A549 (cell line): Measurements from ENCODE around the gene GRM7. TPM values are rescaled to one million over a fixed set of nuclear protein-coding genes. Genes with fewer than 3 reads are reported as not detected.

ENCODE experiments used
- ATAC-seq, 2 experiments: fragments of 200-7000 bp in 1 of 2; fragments of >200 bp in 1 of 2; cut with Nextera tagmentation in 1 of 2; cut with Tn5 transposase in 1 of 2; 3 replicates each; pipeline versions ENCODE4 v1.8.0 to v1.9.1; 2018 to 2020; ENCODE audit warnings: mild to moderate bottlenecking in 1 of 2, moderate library complexity in 1 of 2
- CTCF ChIA-PET: fragments of 300-600 bp; sonication (Branson Sonifier 250); formaldehyde crosslinking; extraction: SDS; loops from one replicate; lab custom pipeline; 2021; ENCODE audit warnings: antibody characterized with exemption, inconsistent platforms; lab: Yijun Ruan, JAX
- POLR2A ChIA-PET: fragments of 350-600 bp; formaldehyde crosslinking; extraction: SDS; loops from one replicate; lab custom pipeline; 2021; ENCODE audit warnings: antibody characterized with exemption, inconsistent platforms; lab: Yijun Ruan, JAX
- DNase-seq, 2 experiments: peaks; one replicate each; pipeline versions ENCODE4 v3.0.0 to v3.0.0-alpha.2; 2011 to 2016; ENCODE audit warnings: low read depth in 1 of 2, low spot score in 1 of 2
- FAIRE-seq: peaks from 2 replicates; lab custom pipeline; 2011; peaks lifted over from hg19 to GRCh38; lab: Jason Lieb, UNC
- H3K27ac ChIP-seq, 2 experiments: fragments of >200 bp; sonication (Bioruptor Twin); formaldehyde crosslinking; 3 replicates each; pipeline ENCODE4 v1.5.1; 2016 to 2017
- H3K4me1 ChIP-seq: fragments of >200 bp; sonication (Bioruptor Twin); formaldehyde crosslinking; 3 replicates; pipeline ENCODE4 v1.6.1; 2016
- H3K4me2 ChIP-seq: fragments of >200 bp; sonication (Bioruptor Twin); formaldehyde crosslinking; 3 replicates; pipeline ENCODE4 v1.6.1; 2016
- H3K4me3 ChIP-seq: fragments of >200 bp; sonication (Bioruptor Twin); formaldehyde crosslinking; 3 replicates; pipeline ENCODE4 v1.5.1; 2016
- H3K9me3 ChIP-seq: fragments of >200 bp; sonication (Bioruptor Twin); formaldehyde crosslinking; 3 replicates; pipeline ENCODE4 v1.6.1; 2016
- CBX8 ChIP-seq: fragments of 200-600 bp; sonication (generic); IDR thresholded peaks from 2 replicates; pipeline ENCODE4 v1.6.1; 2016
- CHD4 ChIP-seq: fragments of 200-600 bp; sonication (generic); IDR thresholded peaks from 2 replicates; pipeline ENCODE4 v1.6.1; 2016; ENCODE audit warnings: antibody characterized with exemption, mild to moderate bottlenecking, borderline replicate concordance
- CTCF ChIP-seq: fragments of >200 bp; sonication (Bioruptor Twin); formaldehyde crosslinking; IDR thresholded peaks from 3 replicates; pipeline ENCODE4 v1.5.1; 2016
- EHF ChIP-seq: fragments of 250-450 bp; sonication (Bioruptor Pico); IDR thresholded peaks from 2 replicates; pipeline ENCODE4 v1.5.0; 2020; ENCODE audit warnings: mild to moderate bottlenecking
- EHMT2 ChIP-seq: fragments of 200-600 bp; sonication (generic); IDR thresholded peaks from 2 replicates; pipeline ENCODE4 v1.6.1; 2016; ENCODE audit warnings: antibody characterized with exemption, low read depth, mild to moderate bottlenecking, moderate library complexity
- EP300 ChIP-seq, 2 experiments: fragments of >200 bp; sonication (Bioruptor Twin); formaldehyde crosslinking; IDR thresholded peaks; 2 replicates in 1 of 2; 3 replicates in 1 of 2; pipeline ENCODE4 v1.6.1; 2016 to 2017
- ESRRA ChIP-seq: fragments of 150-350 bp; IDR thresholded peaks from 2 replicates; pipeline ENCODE4 v1.6.1; 2014; ENCODE audit warnings: mild to moderate bottlenecking, low read length, borderline replicate concordance
- FOSB ChIP-seq: fragments of 250-450 bp; sonication (Bioruptor Pico); IDR thresholded peaks from 2 replicates; pipeline ENCODE4 v1.5.0; 2020; ENCODE audit warnings: mild to moderate bottlenecking, moderate library complexity
- HDAC2 ChIP-seq: fragments of 200-600 bp; sonication (generic); IDR thresholded peaks from 2 replicates; pipeline ENCODE4 v1.6.1; 2016
- HEYL ChIP-seq: fragments of 250-450 bp; sonication (Bioruptor Pico); IDR thresholded peaks from 2 replicates; pipeline ENCODE4 v1.8.0; 2021; ENCODE audit warnings: mild to moderate bottlenecking, moderate library complexity
- MAFK ChIP-seq: fragments of 450-650 bp; IDR thresholded peaks from 2 replicates; pipeline ENCODE4 v1.6.1; 2014; ENCODE audit not compliant: partially characterized antibody
- MAZ ChIP-seq: fragments of 150-350 bp; IDR thresholded peaks from 2 replicates; pipeline ENCODE4 v1.6.1; 2014; ENCODE audit warnings: antibody characterized with exemption, low read depth, low read length, borderline replicate concordance
- MYC ChIP-seq: IDR thresholded peaks from 2 replicates; pipeline ENCODE4 v1.6.1; 2012; ENCODE audit warnings: mild to moderate bottlenecking, inconsistent platforms, low read length, improper control_type of control experiment, borderline replicate concordance
- PHF8 ChIP-seq: fragments of 200-600 bp; sonication (generic); IDR thresholded peaks from 2 replicates; pipeline ENCODE4 v1.6.1; 2016; ENCODE audit warnings: low read depth, mild to moderate bottlenecking, antibody characterized with exemption, moderate library complexity, borderline replicate concordance
- REST ChIP-seq: fragments of 200-600 bp; sonication (generic); IDR thresholded peaks from 2 replicates; pipeline ENCODE4 v1.6.1; 2016; ENCODE audit warnings: antibody characterized with exemption, mild to moderate bottlenecking, moderate library complexity
- SMC3 ChIP-seq: fragments of >200 bp; sonication (Bioruptor Twin); formaldehyde crosslinking; IDR thresholded peaks from 3 replicates; pipeline ENCODE4 v1.6.1; 2018; ENCODE audit warnings: inconsistent platforms
- SREBF2 ChIP-seq: fragments of 450-650 bp; IDR thresholded peaks from 2 replicates; pipeline ENCODE4 v1.6.1; 2014; ENCODE audit warnings: mild to moderate bottlenecking, moderate library complexity
- TP53 ChIP-seq: fragments of 250-450 bp; sonication (Bioruptor Pico); IDR thresholded peaks from 2 replicates; pipeline ENCODE4 v1.5.0; 2021; ENCODE audit warnings: mild to moderate bottlenecking, moderate library complexity
- USF2 ChIP-seq: fragments of 450-650 bp; IDR thresholded peaks from 2 replicates; pipeline ENCODE4 v1.6.1; 2014; ENCODE audit warnings: antibody characterized with exemption
- ZC3H11A ChIP-seq: fragments of 450-650 bp; IDR thresholded peaks from 2 replicates; pipeline ENCODE4 v1.6.1; 2014; ENCODE audit warnings: antibody characterized with exemption, mild to moderate bottlenecking
- WGBS: methylation state at CpG from one replicate; pipeline ENCODE4 v1.1.6; 2017; ENCODE audit errors: missing lambda C conversion rate; 5-methylcytosine and 5-hydroxymethylcytosine counted together
- polyA plus RNA-seq, 4 experiments: library from polyadenylated mRNA; depleted of rRNA in 3 of 4; stranded (reverse); fragments of >200 nt; fragmentation: RNase III in 1 of 4; extraction: RNeasy Plus Mini Kit Qiagen cat#74134 plus additional on column Dnase treatment in 1 of 4; gene quantifications; 2 replicates in 3 of 4; 3 replicates in 1 of 4; pipeline ENCODE4 v1.2.3, GENCODE V29; 2011 to 2017
- TF ChIP-seq, protein P1 (sequence below): fragments of 150-350 bp; IDR thresholded peaks from 2 replicates; pipeline ENCODE4 v1.6.1; 2014; ENCODE audit warnings: low read depth, mild to moderate bottlenecking, low read length

The GRM7 gene
- polyA plus RNA-seq, 2 of the 4 experiments (the other 2 are of a cell fraction) = not detected

DNA sequence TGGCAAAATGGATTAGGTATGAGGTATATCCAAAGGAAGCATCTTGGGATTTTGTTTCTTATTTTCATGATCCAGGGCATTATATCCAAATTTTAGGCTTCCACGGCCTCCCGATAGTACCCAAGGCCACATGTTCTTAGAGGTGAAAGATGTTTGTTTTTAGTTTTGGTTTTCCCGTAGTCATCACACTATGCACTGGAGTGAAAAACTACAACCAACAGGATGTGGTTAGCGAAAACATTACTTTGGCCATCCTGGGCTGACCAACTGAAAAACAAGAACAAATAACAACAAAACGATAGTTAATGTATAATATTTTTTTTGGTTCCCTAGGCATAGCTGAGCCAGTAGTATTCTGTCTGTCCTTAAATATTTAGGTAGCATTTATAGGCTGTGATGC, 749.7 kb downstream of the GRM7 start:
- DNase-seq = no peak
- Histone ChIP-seq H3K4me1 (no peaks in the 10 kb centered on the region), H3K27ac (no peak overlapping the region), H3K4me3 (no peak overlapping the region), H3K9me3 (no peaks in the 10 kb centered on the region), H3K4me2 (no peak overlapping the region)
- CTCF ChIA-PET = no interaction called here
- ATAC-seq = no peak
- WGBS = 5% methylated on average over 5 of the region's 5 CpGs
- TF ChIP-seq ZC3H11A = no peak
- TF ChIP-seq CTCF = no peak
- TF ChIP-seq SMC3 = no peak
- TF ChIP-seq REST = no peak
- no peak for TF ChIP-seq EHMT2
- no peak for TF ChIP-seq CHD4
- no peak for TF ChIP-seq MAFK
- TF ChIP-seq, all 56 proteins: peak for 0
- FAIRE-seq = no peak
- POLR2A ChIA-PET = no interaction called here

- Histone ChIP-seq H3K4me3 (no peak overlapping the region), H3K9me3 (no peaks in the 10 kb centered on the region)
- FAIRE-seq (no peak), ATAC-seq (no peak), DNase-seq (no peak)
- CTCF ChIA-PET = no interaction called here
- no peak for TF ChIP-seq CBX8
- TF ChIP-seq HEYL = no peak
- TF ChIP-seq, protein P1, sequence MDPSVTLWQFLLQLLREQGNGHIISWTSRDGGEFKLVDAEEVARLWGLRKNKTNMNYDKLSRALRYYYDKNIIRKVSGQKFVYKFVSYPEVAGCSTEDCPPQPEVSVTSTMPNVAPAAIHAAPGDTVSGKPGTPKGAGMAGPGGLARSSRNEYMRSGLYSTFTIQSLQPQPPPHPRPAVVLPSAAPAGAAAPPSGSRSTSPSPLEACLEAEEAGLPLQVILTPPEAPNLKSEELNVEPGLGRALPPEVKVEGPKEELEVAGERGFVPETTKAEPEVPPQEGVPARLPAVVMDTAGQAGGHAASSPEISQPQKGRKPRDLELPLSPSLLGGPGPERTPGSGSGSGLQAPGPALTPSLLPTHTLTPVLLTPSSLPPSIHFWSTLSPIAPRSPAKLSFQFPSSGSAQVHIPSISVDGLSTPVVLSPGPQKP = no peak
- TF ChIP-seq ZC3H11A = no peak
- no peak for TF ChIP-seq MAZ
- no peak for TF ChIP-seq EP300 (IDR thresholded peaks at IDR 0.05)
- TF ChIP-seq ESRRA = no peak
- no peak for TF ChIP-seq TP53 (CRISPR knock-in tag)
- TF ChIP-seq EHF (CRISPR knock-in tag) = no peak
- TF ChIP-seq PHF8 = no peak
- TF ChIP-seq MYC = no peak
- TF ChIP-seq USF2 = no peak
- TF ChIP-seq SREBF2 = no peak
- no peak for TF ChIP-seq MAFK
- no peak for TF ChIP-seq HDAC2
- TF ChIP-seq FOSB (CRISPR knock-in tag) = no peak
- TF ChIP-seq, all 56 proteins: peak for 0
- POLR2A ChIA-PET = no interaction called here
- no peaks in the 10 kb centered on the region for H3K4me1 ChIP-seq
- no peak overlapping the region for H3K4me2 ChIP-seq
- no peak overlapping the region for H3K27ac ChIP-seq
- 0% methylated on average over 1 of the region's 1 CpG for WGBS
These were observed 754.1 kb downstream of the GRM7 start for GRCh38 chr3:7615043-7615442.
